ENCODE data around the gene SSR4. TPM values are rescaled to one million over a fixed set of nuclear protein-coding genes. Genes with fewer than 3 reads are reported as not detected.

SSR4 gene
- total RNA-seq, 2 experiments from 2014 or later: 165 to 186 TPM

GRCh38 chrX:153804621-153805020 is 10.2 kb downstream of the SSR4 start:
- no peaks in the 10 kb centered on the region for H3K79me2 ChIP-seq (ENCODE audit: insufficient read depth, low read depth, low read length)
- no peaks in the 10 kb centered on the region for H3K36me3 ChIP-seq (ENCODE audit: insufficient read depth, low read length)
- CTCF ChIA-PET (ENCODE audit: unreplicated experiment): no interaction called here
- no peak overlapping the region for H3K4me3 ChIP-seq (ENCODE audit: low read depth, low read length, poor library complexity, severe bottlenecking)
- no peak overlapping the region for H2AFZ ChIP-seq (ENCODE audit: low read length)
- H4K20me1 ChIP-seq (ENCODE audit: insufficient read depth, low read length): no peaks in the 10 kb centered on the region
- TF ChIP-seq CTCF (conservative IDR thresholded peaks at IDR 0.05; ENCODE audit: low read length): no peak
- TF ChIP-seq EZH2phosphoT487 (IDR thresholded peaks at IDR 0.05; ENCODE audit: borderline replicate concordance, low read depth, low read length): no peak
- H3K9me2 ChIP-seq (ENCODE audit: insufficient read depth, low read length): no peaks in the 10 kb centered on the region
- intact Hi-C loops (cut with micrococcal nuclease; ENCODE audit: unreplicated experiment): no loop called here
- no peaks in the 10 kb centered on the region for H3K9me3 ChIP-seq (ENCODE audit: low read length)
- H3K4me2 ChIP-seq (ENCODE audit: low read length): no peak overlapping the region
- no peak overlapping the region for H3K27ac ChIP-seq (ENCODE audit: low read depth, low read length, poor library complexity, severe bottlenecking)
- DNase-seq (ENCODE audit: low spot score): no peak
- no peaks in the 10 kb centered on the region for H3K4me1 ChIP-seq (ENCODE audit: insufficient read depth, low read length, poor library complexity, severe bottlenecking)
- BruUV-seq (replicated peaks): no TSS peak
- POLR2A ChIA-PET: no interaction called here

- CTCF ChIA-PET (ENCODE audit: unreplicated experiment): no interaction called here
- DNase-seq (ENCODE audit: low spot score): no peak
- no peak overlapping the region for H3K4me3 ChIP-seq (ENCODE audit: low read depth, low read length, poor library complexity, severe bottlenecking)
- no peaks in the 10 kb centered on the region for H3K4me1 ChIP-seq (ENCODE audit: insufficient read depth, low read length, poor library complexity, severe bottlenecking)
- no peaks in the 10 kb centered on the region for H3K36me3 ChIP-seq (ENCODE audit: insufficient read depth, low read length)
- POLR2A ChIA-PET: no interaction called here
- no peaks in the 10 kb centered on the region for H3K79me2 ChIP-seq (ENCODE audit: insufficient read depth, low read depth, low read length)
- H3K27ac ChIP-seq (ENCODE audit: low read depth, low read length, poor library complexity, severe bottlenecking): no peak overlapping the region
- intact Hi-C loops (cut with micrococcal nuclease; ENCODE audit: unreplicated experiment): no loop called here
- no peaks in the 10 kb centered on the region for H3K9me2 ChIP-seq (ENCODE audit: insufficient read depth, low read length)
- H2AFZ ChIP-seq (ENCODE audit: low read length): no peak overlapping the region
- BruUV-seq (replicated peaks): no TSS peak
- H3K9me3 ChIP-seq (ENCODE audit: low read length): no peaks in the 10 kb centered on the region
- TF ChIP-seq EZH2phosphoT487 (IDR thresholded peaks at IDR 0.05; ENCODE audit: borderline replicate concordance, low read depth, low read length): no peak
- no peak for TF ChIP-seq CTCF (conservative IDR thresholded peaks at IDR 0.05; ENCODE audit: low read length)
- H4K20me1 ChIP-seq (ENCODE audit: insufficient read depth, low read length): no peaks in the 10 kb centered on the region
- no peak overlapping the region for H3K4me2 ChIP-seq (ENCODE audit: low read length)
These were observed 11.0 kb downstream of the SSR4 start for GRCh38 chrX:153805436-153805835.

- no peak for DNase-seq (ENCODE audit: low spot score)
- TF ChIP-seq CTCF (conservative IDR thresholded peaks at IDR 0.05; ENCODE audit: low read length): no peak
- TF ChIP-seq EZH2phosphoT487 (IDR thresholded peaks at IDR 0.05; ENCODE audit: borderline replicate concordance, low read depth, low read length): no peak
- H4K20me1 ChIP-seq (ENCODE audit: insufficient read depth, low read length): no peaks in the 10 kb centered on the region
- H3K9me3 ChIP-seq (ENCODE audit: low read length): no peaks in the 10 kb centered on the region
- POLR2A ChIA-PET: no interaction called here
- no peaks in the 10 kb centered on the region for H3K4me1 ChIP-seq (ENCODE audit: insufficient read depth, low read length, poor library complexity, severe bottlenecking)
- H3K36me3 ChIP-seq (ENCODE audit: insufficient read depth, low read length): no peaks in the 10 kb centered on the region
- H3K27ac ChIP-seq (ENCODE audit: low read depth, low read length, poor library complexity, severe bottlenecking): no peak overlapping the region
- no peak overlapping the region for H3K4me2 ChIP-seq (ENCODE audit: low read length)
- H2AFZ ChIP-seq (ENCODE audit: low read length): no peak overlapping the region
- BruUV-seq (replicated peaks): no TSS peak
- intact Hi-C loops (cut with micrococcal nuclease; ENCODE audit: unreplicated experiment): no loop called here
- no peak overlapping the region for H3K4me3 ChIP-seq (ENCODE audit: low read depth, low read length, poor library complexity, severe bottlenecking)
- H3K79me2 ChIP-seq (ENCODE audit: insufficient read depth, low read depth, low read length): no peaks in the 10 kb centered on the region
- H3K9me2 ChIP-seq (ENCODE audit: insufficient read depth, low read length): no peaks in the 10 kb centered on the region
- CTCF ChIA-PET (ENCODE audit: unreplicated experiment): no interaction called here
These were observed 12.6 kb downstream of the SSR4 start for GRCh38 chrX:153806999-153807575.

Measured in OCI-LY7 (cell line).